Astrocyte (in vitro differentiated cells and primary cell): ENCODE data around the gene NFATC1. TPM values are rescaled to one million over a fixed set of nuclear protein-coding genes. Genes with fewer than 3 reads are reported as not detected.
A peak's percentile ranks its signal among the peaks of the same experiment; 100 is the strongest.

Experiments used
- DNase-seq: peaks from one replicate; pipeline ENCODE4 v3.0.0-alpha.2; 2010; ENCODE audit warnings: low read depth
- FAIRE-seq: peaks from 2 replicates; lab custom pipeline; 2011; peaks lifted over from hg19 to GRCh38; lab: Jason Lieb, UNC
- H2AFZ ChIP-seq: 2 replicates; pipeline ENCODE4 v1.6.0; 2012; ENCODE audit warnings: low read depth, low read length, inconsistent platforms
- H3K27ac ChIP-seq: 2 replicates; pipeline ENCODE4 v1.5.1; 2011; ENCODE audit warnings: low read depth, low read length, inconsistent platforms
- H3K27me3 ChIP-seq: 2 replicates; pipeline ENCODE4 v1.6.0; 2011; ENCODE audit warnings: low read length, inconsistent platforms; ENCODE audit not compliant: insufficient read depth
- H3K36me3 ChIP-seq: 2 replicates; pipeline ENCODE4 v1.5.1; 2011; ENCODE audit warnings: low read length, inconsistent platforms; ENCODE audit not compliant: insufficient read depth
- H3K4me1 ChIP-seq: 2 replicates; pipeline ENCODE4 v1.5.1; 2011; ENCODE audit warnings: low read length, inconsistent platforms; ENCODE audit not compliant: insufficient read depth
- H3K4me2 ChIP-seq: 2 replicates; pipeline ENCODE4 v1.6.0; 2012; ENCODE audit warnings: low read length, inconsistent platforms
- H3K4me3 ChIP-seq: 2 replicates; pipeline ENCODE4 v1.5.1; 2011; ENCODE audit warnings: low read depth, mild to moderate bottlenecking, low read length, inconsistent platforms; ENCODE audit not compliant: insufficient read depth
- H3K79me2 ChIP-seq: 2 replicates; pipeline ENCODE4 v1.6.0; 2012; ENCODE audit warnings: mild to moderate bottlenecking, low read length, inconsistent platforms; ENCODE audit not compliant: insufficient read depth
- H3K9ac ChIP-seq: 2 replicates; pipeline ENCODE4 v1.6.0; 2012; ENCODE audit warnings: mild to moderate bottlenecking, low read length, inconsistent platforms
- H3K9me3 ChIP-seq: 2 replicates; pipeline ENCODE4 v1.5.1; 2012; ENCODE audit warnings: low read depth, mild to moderate bottlenecking, low read length, inconsistent platforms; ENCODE audit not compliant: insufficient read depth
- H4K20me1 ChIP-seq: 2 replicates; pipeline ENCODE4 v1.6.0; 2012; ENCODE audit warnings: low read length, inconsistent platforms; ENCODE audit not compliant: insufficient read depth
- H3K27ac Mint-ChIP-seq: one replicate; pipeline ENCODE4 v1.8.0; 2021; ENCODE audit warnings: mild to moderate bottlenecking, mixed read lengths; ENCODE audit not compliant: unreplicated experiment
- H3K27me3 Mint-ChIP-seq: one replicate; pipeline ENCODE4 v1.8.0; 2021; ENCODE audit warnings: low read depth, mixed read lengths; ENCODE audit not compliant: unreplicated experiment
- H3K36me3 Mint-ChIP-seq: one replicate; pipeline ENCODE4 v1.8.0; 2021; ENCODE audit warnings: low read depth, mixed read lengths; ENCODE audit not compliant: unreplicated experiment
- H3K4me1 Mint-ChIP-seq: one replicate; pipeline ENCODE4 v1.8.0; 2021; ENCODE audit warnings: low read depth, mixed read lengths; ENCODE audit not compliant: unreplicated experiment
- H3K4me3 Mint-ChIP-seq: one replicate; pipeline ENCODE4 v1.8.0; 2021; ENCODE audit warnings: mild to moderate bottlenecking, moderate library complexity, mixed read lengths; ENCODE audit not compliant: unreplicated experiment
- H3K9me3 Mint-ChIP-seq: one replicate; pipeline ENCODE4 v1.8.0; 2021; ENCODE audit warnings: mild to moderate bottlenecking, mixed read lengths; ENCODE audit not compliant: unreplicated experiment
- CTCF ChIP-seq: IDR thresholded peaks from 2 replicates; pipeline ENCODE4 v1.5.1; 2011; ENCODE audit warnings: low read depth, mild to moderate bottlenecking, inconsistent platforms, low read length, moderate library complexity; ENCODE audit not compliant: insufficient read depth
- EZH2 ChIP-seq: IDR thresholded peaks from 2 replicates; pipeline ENCODE4 v1.6.1; 2012; ENCODE audit warnings: mild to moderate bottlenecking, low read length, inconsistent platforms; ENCODE audit not compliant: insufficient read depth
- total RNA-seq: library from RNA; stranded (reverse); gene quantifications from 2 replicates; pipeline ENCODE4 v1.2.1, GENCODE V29; 2021

Gene NFATC1
- total RNA-seq, 1 donor from 2014 or later: 11.0 TPM

GRCh38 chr18:79403723-79404566, 8.2 kb downstream of the NFATC1 start:
- no peak overlapping the region for H3K4me3 Mint-ChIP-seq
- no peak overlapping the region for H3K27ac Mint-ChIP-seq
- H3K27me3 Mint-ChIP-seq: no peaks in the 10 kb centered on the region
- H3K36me3 Mint-ChIP-seq: peaks cover 3% of the 10 kb centered on the region
- Histone ChIP-seq H3K79me2 (no peaks in the 10 kb centered on the region), H3K36me3 (no peaks in the 10 kb centered on the region), H3K27me3 (peaks cover 21% of the 10 kb centered on the region), H2AFZ (no peak overlapping the region), H3K27ac (no peak overlapping the region), H4K20me1 (no peaks in the 10 kb centered on the region), H3K9me3 (no peaks in the 10 kb centered on the region), H3K4me1 (peaks cover 3% of the 10 kb centered on the region), H3K9ac (no peak overlapping the region), H3K4me3 (no peak overlapping the region), H3K4me2 (peak overlapping the region; percentile 41)
- no peaks in the 10 kb centered on the region for H3K9me3 Mint-ChIP-seq
- H3K4me1 Mint-ChIP-seq: peaks cover 4% of the 10 kb centered on the region
- FAIRE-seq (no peak), DNase-seq (no peak)
- TF ChIP-seq EZH2 (no peak), CTCF (no peak)

GRCh38 chr18:79404567-79404910, 8.8 kb downstream of the NFATC1 start:
- no peaks in the 10 kb centered on the region for H3K36me3 ChIP-seq
- no peaks in the 10 kb centered on the region for H3K79me2 ChIP-seq
- no peak for FAIRE-seq
- Mint-ChIP-seq H3K36me3 (peaks cover 3% of the 10 kb centered on the region), H3K27me3 (no peaks in the 10 kb centered on the region), H3K4me3 (no peak overlapping the region), H3K4me1 (peaks cover 3% of the 10 kb centered on the region), H3K9me3 (no peaks in the 10 kb centered on the region), H3K27ac (no peak overlapping the region)
- H3K9ac ChIP-seq: no peak overlapping the region
- no peak for DNase-seq
- H3K9me3 ChIP-seq: no peaks in the 10 kb centered on the region
- no peak overlapping the region for H3K27ac ChIP-seq
- H3K4me1 ChIP-seq: peaks cover 3% of the 10 kb centered on the region
- no peak for TF ChIP-seq CTCF
- no peak for TF ChIP-seq EZH2
- peaks cover 17% of the 10 kb centered on the region for H3K27me3 ChIP-seq
- H2AFZ ChIP-seq: no peak overlapping the region
- H3K4me3 ChIP-seq: no peak overlapping the region
- H3K4me2 ChIP-seq: no peak overlapping the region
- H4K20me1 ChIP-seq: no peaks in the 10 kb centered on the region
